Measurements from ENCODE around the gene PSKH1. TPM values are rescaled to one million over a fixed set of nuclear protein-coding genes. Genes with fewer than 3 reads are reported as not detected.

PSKH1 gene
- polyA plus RNA-seq, 1 donor from 2014 or later: 3.8 TPM

- Histone ChIP-seq H3K27ac (ENCODE audit: low read length) (no peak overlapping the region), H4K20me1 (ENCODE audit: insufficient read depth) (no peaks in the 10 kb centered on the region), H3K36me3 (ENCODE audit: insufficient read depth, low read length) (no peaks in the 10 kb centered on the region), H3K27me3 (ENCODE audit: insufficient read depth, low read depth, low read length) (no peaks in the 10 kb centered on the region), H3K4me3 (ENCODE audit: low read length) (no peak overlapping the region), H3K79me2 (replicated peaks; ENCODE audit: insufficient read depth, low read length) (no peaks in the 10 kb centered on the region), H3K4me2 (ENCODE audit: low read length) (no peak overlapping the region), H3K9me3 (ENCODE audit: low read length) (no peaks in the 10 kb centered on the region), H2AFZ (ENCODE audit: low read depth, low read length) (no peak overlapping the region), H3F3A (ENCODE audit: insufficient read depth, low read length, poor library complexity, severe bottlenecking) (no peaks in the 10 kb centered on the region), H3K9ac (ENCODE audit: low read length) (no peak overlapping the region), H3K9me2 (ENCODE audit: insufficient read depth, low read length) (no peaks in the 10 kb centered on the region)
- no peak for TF ChIP-seq SMC3 (conservative IDR thresholded peaks at IDR 0.05; ENCODE audit: poor library complexity)
- no peak for TF ChIP-seq EZH2 (IDR thresholded peaks at IDR 0.05; ENCODE audit: borderline replicate concordance, insufficient read depth, low read length, poor library complexity, severe bottlenecking)
- TF ChIP-seq POLR2AphosphoS5 (IDR thresholded peaks at IDR 0.05): no peak
- no peak for TF ChIP-seq EP300 (conservative IDR thresholded peaks at IDR 0.05; ENCODE audit: poor library complexity, severe bottlenecking)
- no peak for TF ChIP-seq CTCF (IDR thresholded peaks at IDR 0.05; ENCODE audit: poor library complexity, severe bottlenecking)
- TF ChIP-seq REST (IDR thresholded peaks at IDR 0.05; ENCODE audit: borderline replicate concordance): no peak
- TF ChIP-seq TAF1 (IDR thresholded peaks at IDR 0.05; ENCODE audit: low read depth): no peak
- TF ChIP-seq MXI1 (conservative IDR thresholded peaks at IDR 0.05; ENCODE audit: poor library complexity, severe bottlenecking): no peak
- TF ChIP-seq RAD21 (conservative IDR thresholded peaks at IDR 0.05): no peak
Observed at GRCh38 chr16:67901734-67902133, 8.7 kb downstream of the PSKH1 start.

- Histone ChIP-seq H2AFZ (ENCODE audit: low read depth, low read length) (no peak overlapping the region), H3K4me2 (ENCODE audit: low read length) (no peak overlapping the region), H3K9me3 (ENCODE audit: low read length) (no peaks in the 10 kb centered on the region), H3K9ac (ENCODE audit: low read length) (no peak overlapping the region), H3K9me2 (ENCODE audit: insufficient read depth, low read length) (no peaks in the 10 kb centered on the region), H3F3A (ENCODE audit: insufficient read depth, low read length, poor library complexity, severe bottlenecking) (no peaks in the 10 kb centered on the region), H4K20me1 (ENCODE audit: insufficient read depth) (no peaks in the 10 kb centered on the region), H3K4me3 (ENCODE audit: low read length) (no peak overlapping the region), H3K79me2 (replicated peaks; ENCODE audit: insufficient read depth, low read length) (no peaks in the 10 kb centered on the region), H3K36me3 (ENCODE audit: insufficient read depth, low read length) (no peaks in the 10 kb centered on the region), H3K27me3 (ENCODE audit: insufficient read depth, low read depth, low read length) (no peaks in the 10 kb centered on the region), H3K27ac (ENCODE audit: low read length) (no peak overlapping the region)
- no peak for TF ChIP-seq CTCF (IDR thresholded peaks at IDR 0.05; ENCODE audit: poor library complexity, severe bottlenecking)
- TF ChIP-seq RAD21 (conservative IDR thresholded peaks at IDR 0.05): no peak
- no peak for TF ChIP-seq MXI1 (conservative IDR thresholded peaks at IDR 0.05; ENCODE audit: poor library complexity, severe bottlenecking)
- TF ChIP-seq EP300 (conservative IDR thresholded peaks at IDR 0.05; ENCODE audit: poor library complexity, severe bottlenecking): no peak
- no peak for TF ChIP-seq EZH2 (IDR thresholded peaks at IDR 0.05; ENCODE audit: borderline replicate concordance, insufficient read depth, low read length, poor library complexity, severe bottlenecking)
- TF ChIP-seq TAF1 (IDR thresholded peaks at IDR 0.05; ENCODE audit: low read depth): no peak
- TF ChIP-seq SMC3 (conservative IDR thresholded peaks at IDR 0.05; ENCODE audit: poor library complexity): no peak
- no peak for TF ChIP-seq REST (IDR thresholded peaks at IDR 0.05; ENCODE audit: borderline replicate concordance)
Observed at GRCh38 chr16:67902831-67903230, 9.8 kb downstream of the PSKH1 start.
